Superior temporal gyrus (tissue), 1 donor: ENCODE data around the gene HINT2.
A peak's percentile ranks its signal among the peaks of the same experiment; 100 is the strongest.

ENCODE experiments used
- DNase-seq: peaks from one replicate; pipeline ENCODE4 v3.0.0-alpha.2; 2016; ENCODE audit errors: extremely low spot score

Gene HINT2

DNA sequence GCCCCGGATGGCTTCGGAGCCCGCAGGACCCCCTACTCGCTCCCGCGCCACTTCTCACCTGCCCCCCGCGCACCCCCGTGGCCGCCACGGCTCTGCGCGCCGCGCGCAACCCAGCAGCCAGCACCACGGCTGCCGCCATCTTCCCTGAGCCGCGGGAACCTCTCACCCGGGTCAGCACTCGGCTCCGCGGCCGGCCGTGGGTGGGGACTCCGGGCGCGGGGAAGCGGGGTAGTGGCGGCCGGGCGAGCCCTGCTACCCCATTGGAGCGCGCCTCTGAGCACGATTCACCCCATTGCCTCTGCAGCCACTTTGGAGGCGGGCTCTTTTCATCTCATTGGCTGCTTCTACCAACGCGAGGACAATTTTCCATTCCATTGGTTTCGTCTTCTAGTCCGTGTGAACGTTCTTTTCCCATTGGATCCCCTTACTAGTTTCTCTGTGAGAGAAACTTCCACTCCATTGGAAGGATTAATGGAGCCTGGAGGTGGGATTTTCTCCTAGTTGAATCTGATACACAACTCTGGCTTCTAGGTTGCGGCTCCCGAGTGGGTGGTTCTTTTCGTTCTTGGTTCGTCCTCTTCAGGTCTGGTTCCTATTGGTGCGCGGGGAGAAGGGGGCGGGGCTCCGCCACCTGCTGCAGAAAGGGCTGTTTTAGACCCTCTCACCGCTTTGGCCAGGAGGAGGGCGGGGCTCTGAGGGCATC, at the start of gene HINT2:
HINT2 (minus strand) TSS at position 202 of the 703 bp plus-strand sequence; CDS start at position 139, 63 bp downstream.
- DNase-seq = peak; percentile 99

DNA sequence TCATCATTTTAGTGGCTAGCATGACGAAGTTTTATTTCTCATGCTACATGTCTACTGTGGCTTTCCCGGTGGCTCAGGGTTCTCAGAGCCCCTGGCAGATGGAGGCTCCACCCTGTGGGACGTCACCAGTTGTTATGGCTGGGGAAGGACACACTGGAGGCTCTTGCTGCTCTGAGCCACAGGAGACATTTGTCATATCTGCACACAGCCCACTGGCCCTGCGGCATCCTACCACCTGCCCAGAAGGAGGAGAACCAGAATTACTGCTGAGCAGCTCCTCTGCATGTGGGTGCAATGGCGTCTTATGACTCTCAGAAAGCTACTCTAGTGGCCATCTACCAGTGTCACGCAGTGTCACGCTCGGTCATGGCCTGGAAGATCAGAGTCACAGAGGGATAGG, 48.7 kb upstream of the HINT2 start:
- no peak for DNase-seq

- no peak for DNase-seq
Measured at GRCh38 chr9:35862328-35862727, 47.5 kb upstream of the HINT2 start.

- DNase-seq = no peak
Measured at GRCh38 chr9:35861161-35861897, 46.5 kb upstream of the HINT2 start.

GRCh38 chr9:35859990-35860339, 45.1 kb upstream of the HINT2 start:
- DNase-seq = no peak

GRCh38 chr9:35859310-35859989, 44.6 kb upstream of the HINT2 start:
- DNase-seq = peak; percentile 24

GRCh38 chr9:35858458-35858857, 43.6 kb upstream of the HINT2 start:
- no peak for DNase-seq

GRCh38 chr9:35856882-35857281, 42.0 kb upstream of the HINT2 start:
- DNase-seq = no peak

DNA sequence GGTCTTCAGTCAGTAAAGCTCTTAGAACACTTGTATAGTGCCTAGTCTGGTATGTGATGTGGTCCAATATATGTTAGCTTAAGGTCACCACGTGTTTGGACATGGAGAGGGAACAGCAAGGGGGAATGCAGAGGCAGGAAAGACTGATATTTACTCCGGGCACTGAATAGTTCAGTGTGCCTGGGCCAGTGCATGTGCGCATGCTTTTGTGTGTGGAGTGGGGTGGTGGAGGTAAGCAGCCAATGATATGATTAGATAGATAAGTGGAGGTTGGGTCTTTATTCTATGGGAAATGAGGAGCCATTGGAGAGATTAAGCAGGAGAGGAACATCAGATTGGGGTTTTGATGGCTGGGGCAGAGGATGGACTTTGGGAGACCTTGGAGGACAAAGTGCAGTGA, 41.4 kb upstream of the HINT2 start:
- no peak for DNase-seq

DNA sequence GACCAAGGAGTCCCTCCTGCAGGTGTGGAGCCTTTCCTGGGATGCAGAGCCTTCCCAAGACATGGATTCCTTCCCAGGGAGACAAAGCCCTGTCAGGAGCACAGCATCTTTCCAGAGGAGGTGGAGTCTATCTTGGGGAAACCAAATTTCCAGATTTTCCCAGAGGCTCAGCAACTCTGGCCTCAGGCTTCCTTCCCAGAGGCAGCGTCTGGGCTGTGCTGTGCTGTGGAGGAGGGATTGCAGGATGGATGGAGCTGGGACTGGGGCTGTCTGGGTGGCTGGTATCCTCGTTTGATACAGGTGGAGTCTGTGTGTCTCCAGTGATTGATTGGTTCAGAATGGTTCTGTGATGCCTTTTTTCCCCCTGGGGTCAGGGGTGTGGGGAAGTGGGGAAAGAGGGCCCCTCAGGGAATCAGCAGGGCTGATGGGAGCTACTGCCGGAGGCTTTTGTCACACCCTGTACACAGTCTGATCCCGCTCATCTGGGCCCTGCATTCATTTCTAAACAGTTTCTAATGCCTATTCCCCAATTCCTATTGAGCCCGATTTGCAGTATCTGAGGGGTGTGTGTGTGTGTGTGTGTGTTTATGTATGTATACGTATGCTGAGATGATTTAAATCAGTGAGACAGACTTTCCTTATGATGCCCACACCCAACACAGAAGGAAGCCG, 39.4 kb upstream of the HINT2 start:
- DNase-seq = no peak

GRCh38 chr9:35852876-35853865, 38.3 kb upstream of the HINT2 start:
- no peak for DNase-seq

GRCh38 chr9:35852267-35852815, 37.5 kb upstream of the HINT2 start:
- DNase-seq = no peak

DNA sequence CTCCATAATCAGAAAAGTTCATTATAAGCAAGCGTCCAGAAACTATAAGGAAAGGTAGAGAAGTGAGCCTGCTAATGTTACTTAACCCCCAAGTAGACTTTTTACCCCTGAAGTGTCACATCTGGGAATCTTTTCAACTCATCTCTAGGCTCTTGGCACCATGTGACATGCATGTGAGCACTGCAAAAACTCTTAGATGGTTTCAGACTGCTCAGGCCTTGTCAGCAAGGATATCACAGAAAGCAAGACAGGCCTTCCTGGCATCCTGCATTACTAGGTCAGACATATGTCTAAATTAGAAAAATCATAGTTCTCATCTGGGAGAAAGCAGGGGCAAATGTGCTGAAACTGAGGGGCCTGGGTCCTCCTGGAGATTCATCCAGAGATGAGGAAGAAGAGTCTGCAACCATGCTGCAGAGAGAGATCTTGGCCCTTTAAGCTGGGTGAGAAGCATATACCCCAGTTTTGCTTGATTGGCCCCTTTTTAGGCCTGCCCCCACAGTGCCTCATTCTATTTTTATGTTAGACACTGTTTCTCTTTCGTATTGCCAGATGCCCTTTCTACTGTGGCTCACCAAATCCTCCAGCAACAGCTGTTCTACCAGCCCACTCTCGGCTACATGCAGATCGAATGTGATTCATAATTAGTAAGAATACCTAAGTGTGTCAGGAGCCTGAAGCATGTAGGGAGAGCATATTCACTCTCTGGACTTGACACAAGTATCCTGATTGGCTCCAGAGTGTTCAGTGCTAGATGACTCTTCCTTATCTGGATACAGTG, 33.1 kb upstream of the HINT2 start:
- peak; percentile 73 for DNase-seq

- DNase-seq = no peak
Measured at GRCh38 chr9:35845824-35846771, 31.3 kb upstream of the HINT2 start.

DNA sequence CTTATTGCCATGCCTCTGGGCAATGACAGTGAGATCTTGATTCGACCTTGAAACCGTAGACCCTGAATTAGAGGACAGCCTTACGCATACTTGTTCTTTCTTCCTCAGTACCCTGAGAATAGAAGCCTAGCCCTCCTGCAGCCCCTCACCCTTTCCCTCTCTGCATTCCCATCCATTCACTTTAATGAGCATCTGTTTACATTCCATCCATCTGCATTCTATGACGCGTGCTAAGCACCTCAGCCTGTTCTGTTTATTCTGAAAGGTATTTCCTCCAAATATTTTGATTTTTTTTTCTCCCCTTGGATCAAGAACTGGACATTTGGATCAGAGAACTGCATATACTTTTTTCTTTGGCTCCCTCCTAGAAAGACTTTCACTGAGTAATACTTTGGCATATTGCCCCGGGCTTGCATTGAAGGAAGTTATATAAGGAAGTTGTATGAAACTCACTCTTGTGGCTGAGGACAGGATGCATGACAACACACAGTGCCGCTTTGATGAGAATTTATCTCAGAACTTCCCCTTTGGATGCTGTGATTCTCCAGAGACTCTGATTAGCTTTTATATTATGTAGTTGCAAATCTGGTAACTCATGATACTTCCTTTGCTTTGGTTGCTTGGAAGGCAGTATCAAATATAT, 29.9 kb upstream of the HINT2 start:
- peak; percentile 81 for DNase-seq

DNA sequence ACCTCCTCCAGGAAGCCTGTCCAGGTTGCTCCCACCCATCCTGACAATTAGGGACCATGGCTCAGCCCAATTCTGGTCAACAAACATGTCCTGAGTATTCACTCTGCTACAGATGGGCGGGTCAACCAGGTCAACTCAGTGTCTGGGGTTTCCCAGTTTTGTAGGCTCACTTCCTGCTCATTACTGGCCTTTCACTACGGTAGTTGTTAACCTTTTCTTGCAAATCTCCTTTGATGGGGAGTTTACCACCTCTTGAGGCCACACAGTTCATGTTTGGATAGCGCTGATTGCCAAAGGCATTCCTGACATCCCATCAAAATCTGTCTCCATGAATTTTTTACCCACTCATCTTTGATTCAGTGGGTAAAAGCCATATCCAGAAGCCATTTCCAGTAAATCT, 28.0 kb upstream of the HINT2 start:
- DNase-seq = no peak

DNA sequence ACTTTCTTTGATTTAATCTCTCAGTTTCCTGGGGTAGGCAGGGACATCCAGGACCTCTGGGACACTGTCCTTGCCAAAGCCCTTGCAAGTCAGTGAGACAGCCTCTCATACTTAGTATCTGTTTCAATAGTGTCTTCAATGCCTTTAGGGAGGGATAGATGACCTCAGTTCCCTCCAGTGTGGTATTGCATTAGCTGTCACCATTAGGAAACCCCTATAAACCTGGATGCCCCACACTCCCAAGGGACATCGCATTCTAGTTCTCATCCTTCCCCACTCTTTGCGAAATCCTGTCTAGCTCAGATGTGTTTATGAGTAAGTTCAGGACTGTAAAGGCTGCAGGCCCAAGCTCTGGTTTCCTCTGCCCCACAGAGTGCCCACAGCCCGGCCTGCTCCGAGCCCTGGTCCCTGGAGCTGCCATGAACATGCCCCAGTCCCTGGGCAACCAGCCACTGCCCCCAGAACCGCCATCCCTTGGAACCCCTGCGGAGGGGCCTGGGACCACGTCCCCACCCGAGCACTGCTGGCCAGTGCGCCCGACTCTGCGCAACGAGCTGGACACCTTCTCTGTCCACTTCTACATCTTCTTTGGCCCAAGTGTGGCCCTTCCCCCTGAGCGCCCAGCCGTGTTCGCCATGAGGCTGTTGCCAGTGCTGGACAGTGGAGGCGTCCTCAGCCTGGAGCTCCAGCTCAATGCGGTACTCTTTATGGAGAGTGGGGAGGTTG, 27.3 kb upstream of the HINT2 start:
- no peak for DNase-seq

GRCh38 chr9:35841645-35841900, 26.7 kb upstream of the HINT2 start:
- DNase-seq = no peak
